ENCODE data around the gene RUNX3.

DNA sequence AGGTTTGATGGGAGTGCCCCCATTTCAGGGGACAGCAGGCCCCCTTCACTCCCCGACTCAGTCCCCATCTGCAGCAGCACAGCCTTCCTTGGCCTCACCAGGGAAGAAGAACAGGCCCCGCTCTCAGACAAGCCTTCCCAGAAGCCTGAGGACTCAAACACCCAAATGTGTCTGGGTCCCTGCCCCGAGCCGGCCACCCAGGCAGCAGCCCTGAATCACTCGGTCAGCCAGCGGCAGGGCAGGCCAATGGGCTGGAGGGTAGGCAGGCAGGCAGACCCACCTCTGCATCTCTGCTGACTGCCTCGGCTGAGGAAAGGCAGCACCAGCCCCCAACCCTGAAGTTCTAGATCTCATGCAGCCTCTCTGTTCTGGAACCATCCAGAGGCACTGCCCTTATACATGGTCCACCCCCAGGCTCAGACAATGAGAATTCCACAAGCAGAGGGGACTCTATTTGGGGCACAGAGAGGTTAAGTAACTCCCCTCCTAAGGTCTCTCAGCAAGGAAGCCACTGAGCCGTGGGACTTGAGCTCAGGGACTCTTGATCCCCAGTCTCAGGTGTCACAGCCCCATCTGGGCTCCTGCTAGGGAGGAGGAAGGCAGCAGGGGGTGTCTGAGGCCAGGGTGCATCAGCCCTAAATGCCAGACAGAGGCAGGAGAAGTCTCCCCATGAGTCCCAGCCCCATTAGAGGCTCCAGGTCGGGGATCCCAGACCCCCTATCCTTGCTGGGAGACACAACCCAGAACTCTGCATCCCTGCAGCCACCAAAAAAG lies 33.2 kb upstream of the RUNX3 start:
- TF ChIP-seq, protein P1, sequence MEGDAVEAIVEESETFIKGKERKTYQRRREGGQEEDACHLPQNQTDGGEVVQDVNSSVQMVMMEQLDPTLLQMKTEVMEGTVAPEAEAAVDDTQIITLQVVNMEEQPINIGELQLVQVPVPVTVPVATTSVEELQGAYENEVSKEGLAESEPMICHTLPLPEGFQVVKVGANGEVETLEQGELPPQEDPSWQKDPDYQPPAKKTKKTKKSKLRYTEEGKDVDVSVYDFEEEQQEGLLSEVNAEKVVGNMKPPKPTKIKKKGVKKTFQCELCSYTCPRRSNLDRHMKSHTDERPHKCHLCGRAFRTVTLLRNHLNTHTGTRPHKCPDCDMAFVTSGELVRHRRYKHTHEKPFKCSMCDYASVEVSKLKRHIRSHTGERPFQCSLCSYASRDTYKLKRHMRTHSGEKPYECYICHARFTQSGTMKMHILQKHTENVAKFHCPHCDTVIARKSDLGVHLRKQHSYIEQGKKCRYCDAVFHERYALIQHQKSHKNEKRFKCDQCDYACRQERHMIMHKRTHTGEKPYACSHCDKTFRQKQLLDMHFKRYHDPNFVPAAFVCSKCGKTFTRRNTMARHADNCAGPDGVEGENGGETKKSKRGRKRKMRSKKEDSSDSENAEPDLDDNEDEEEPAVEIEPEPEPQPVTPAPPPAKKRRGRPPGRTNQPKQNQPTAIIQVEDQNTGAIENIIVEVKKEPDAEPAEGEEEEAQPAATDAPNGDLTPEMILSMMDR (IDR thresholded peaks at IDR 0.05), result no peak
- TF ChIP-seq EZH2 (IDR thresholded peaks at IDR 0.05; ENCODE audit: borderline replicate concordance, insufficient read depth, low read depth, low read length, poor library complexity, severe bottlenecking), result no peak
